ENCODE data around the gene PDHA2.

PDHA2 gene

GRCh38 chr4:95839891-95840290 is at the start of gene PDHA2:
Gene PDHA2, plus strand, starts transcription at chr4:95840093. Its CDS starts 58 bp downstream, at chr4:95840151.
- TF ChIP-seq CTCF (IDR thresholded peaks at IDR 0.05; ENCODE audit: borderline replicate concordance, control extremely low read depth, extremely low read depth, insufficient read depth, missing control alignments), result no peak
- in situ Hi-C loops (cut with MboI; ENCODE audit: low sequenced_read_pairs, unreplicated experiment), result no loop called here

DNA sequence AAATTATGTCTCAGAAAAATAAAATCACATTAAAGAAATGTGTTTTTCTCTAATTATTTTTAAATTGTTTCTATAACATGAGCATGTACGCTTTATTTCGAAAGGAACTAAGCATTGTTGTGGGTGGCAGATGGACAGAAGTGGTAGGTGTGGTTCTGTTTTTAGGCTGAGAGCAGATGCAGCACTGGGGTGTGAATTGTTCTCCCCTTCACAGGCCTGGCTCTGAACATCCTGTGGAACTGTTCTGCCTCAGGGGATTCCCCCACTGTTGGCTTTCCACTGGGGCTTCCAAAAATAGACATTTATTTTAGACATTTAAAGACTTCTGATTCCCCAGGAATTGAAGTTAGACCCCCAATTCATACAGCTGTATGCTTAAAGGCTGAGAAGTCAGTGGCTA is 41.9 kb upstream of the PDHA2 start:
- no peak for DNase-seq (ENCODE audit: low spot score)
- in situ Hi-C loops (cut with MboI; ENCODE audit: low sequenced_read_pairs, unreplicated experiment), result no loop called here
- no peak for TF ChIP-seq CTCF (IDR thresholded peaks at IDR 0.05; ENCODE audit: borderline replicate concordance, control extremely low read depth, extremely low read depth, insufficient read depth, missing control alignments)

More at GRCh38 chr4:95839891-95840290, at the start of gene PDHA2:
- no peak for DNase-seq (ENCODE audit: low spot score)

DNA sequence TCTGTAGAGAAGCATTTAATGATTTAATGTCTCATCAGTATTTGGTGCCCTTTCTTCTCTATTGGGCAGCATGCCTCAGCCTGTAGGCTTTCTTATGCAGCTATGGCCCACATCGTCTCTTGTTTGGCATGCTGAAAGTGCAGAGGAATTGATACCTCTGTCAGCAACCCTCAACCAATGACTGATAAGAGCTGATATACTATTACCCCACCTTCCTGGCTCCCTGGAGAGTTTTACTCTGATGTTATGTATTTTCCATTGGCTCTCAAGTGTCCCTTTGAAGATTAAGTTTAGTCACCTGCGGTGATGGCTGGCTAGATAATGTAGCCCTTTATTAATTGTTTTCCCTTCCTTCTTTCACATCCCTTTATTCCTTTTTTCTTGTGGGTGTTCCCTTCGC is 41.2 kb upstream of the PDHA2 start:
- TF ChIP-seq CTCF (IDR thresholded peaks at IDR 0.05; ENCODE audit: borderline replicate concordance, control extremely low read depth, extremely low read depth, insufficient read depth, missing control alignments), result no peak
- in situ Hi-C loops (cut with MboI; ENCODE audit: low sequenced_read_pairs, unreplicated experiment), result no loop called here
- no peak for DNase-seq (ENCODE audit: low spot score)

GRCh38 chr4:95821867-95822266 is 18.0 kb upstream of the PDHA2 start:
- DNase-seq (ENCODE audit: low spot score), result no peak
- TF ChIP-seq CTCF (IDR thresholded peaks at IDR 0.05; ENCODE audit: borderline replicate concordance, control extremely low read depth, extremely low read depth, insufficient read depth, missing control alignments), result no peak
- in situ Hi-C loops (cut with MboI; ENCODE audit: low sequenced_read_pairs, unreplicated experiment), result no loop called here

- no peak for DNase-seq (ENCODE audit: low spot score)
- TF ChIP-seq CTCF (IDR thresholded peaks at IDR 0.05; ENCODE audit: borderline replicate concordance, control extremely low read depth, extremely low read depth, insufficient read depth, missing control alignments), result no peak
- in situ Hi-C loops (cut with MboI; ENCODE audit: low sequenced_read_pairs, unreplicated experiment), result no loop called here
These were observed 14.3 kb upstream of the PDHA2 start for GRCh38 chr4:95825546-95825945.

- in situ Hi-C loops (cut with MboI; ENCODE audit: low sequenced_read_pairs, unreplicated experiment), result no loop called here
- no peak for DNase-seq (ENCODE audit: low spot score)
- no peak for TF ChIP-seq CTCF (IDR thresholded peaks at IDR 0.05; ENCODE audit: borderline replicate concordance, control extremely low read depth, extremely low read depth, insufficient read depth, missing control alignments)
These were observed 9.2 kb upstream of the PDHA2 start for GRCh38 chr4:95830651-95831050.

GRCh38 chr4:95831166-95831565 is 8.7 kb upstream of the PDHA2 start:
- DNase-seq (ENCODE audit: low spot score), result no peak
- in situ Hi-C loops (cut with MboI; ENCODE audit: low sequenced_read_pairs, unreplicated experiment), result no loop called here
- no peak for TF ChIP-seq CTCF (IDR thresholded peaks at IDR 0.05; ENCODE audit: borderline replicate concordance, control extremely low read depth, extremely low read depth, insufficient read depth, missing control alignments)

Data from GM13976 (cell line).